ENCODE results near the gene MBLAC1.

GRCh38 chr7:100170101-100170897 is 43.5 kb downstream of the MBLAC1 start:
- no peak for TF ChIP-seq POLR2A (IDR thresholded peaks at IDR 0.05; ENCODE audit: low read depth, low read length)
- TF ChIP-seq CTCF (conservative IDR thresholded peaks at IDR 0.05; ENCODE audit: low read depth, low read length), result no peak
- TF ChIP-seq RAD21 (IDR thresholded peaks at IDR 0.05; ENCODE audit: low read length), result no peak
- no peak for TF ChIP-seq CEBPB (IDR thresholded peaks at IDR 0.05; ENCODE audit: low read depth, low read length)
- no peak for TF ChIP-seq ELK1 (IDR thresholded peaks at IDR 0.05; ENCODE audit: borderline replicate concordance, low read depth, low read length)
- TF ChIP-seq BHLHE40 (IDR thresholded peaks at IDR 0.05; ENCODE audit: low read depth, low read length), result no peak
- no peak for TF ChIP-seq RFX5 (IDR thresholded peaks at IDR 0.05; ENCODE audit: low read depth, low read length)
- no peak for TF ChIP-seq MAZ (IDR thresholded peaks at IDR 0.05; ENCODE audit: borderline replicate concordance, low read depth, low read length)
